ENCODE measurements around the gene CFAP73. TPM values are rescaled to one million over a fixed set of nuclear protein-coding genes. Genes with fewer than 3 reads are reported as not detected.
A peak's percentile ranks its signal among the peaks of the same experiment; 100 is the strongest.
"Not testable (repeated sequence)": the region's sequence is repeated elsewhere in the genome, so short reads cannot be mapped to it uniquely, and the experiment has no call there.

Gene CFAP73
- total RNA-seq, 1 donor from 2014 or later: not detected

- H3K4me2 ChIP-seq: no peak overlapping the region
- Mint-ChIP-seq H3K4me3 (no peak overlapping the region), H3K27ac (no peak overlapping the region), H3K9me3 (no peaks in the 10 kb centered on the region), H3K36me3 (no peaks in the 10 kb centered on the region), H3K27me3 (ENCODE audit: insufficient read depth, low read depth) (peaks cover 16% of the 10 kb centered on the region), H3K4me1 (peaks cover 13% of the 10 kb centered on the region)
- H3F3A ChIP-seq (ENCODE audit: low read depth): peaks cover 9% of the 10 kb centered on the region
- peaks cover 15% of the 10 kb centered on the region for H3K4me1 ChIP-seq
- peaks cover 36% of the 10 kb centered on the region for H3K27me3 ChIP-seq
- H2AFZ ChIP-seq (replicated peaks): no peak overlapping the region
- H3K27ac ChIP-seq: no peak overlapping the region
- H3K9me3 ChIP-seq (ENCODE audit: low read depth): no peaks in the 10 kb centered on the region
- H4K20me1 ChIP-seq (ENCODE audit: low read depth): no peaks in the 10 kb centered on the region
- H3K4me3 ChIP-seq: no peak overlapping the region
- TF ChIP-seq EZH2 (IDR thresholded peaks at IDR 0.05) (no peak), CTCF (IDR thresholded peaks at IDR 0.05) (no peak), EZH2phosphoT487 (IDR thresholded peaks at IDR 0.05) (no peak)
- H3K36me3 ChIP-seq: no peaks in the 10 kb centered on the region
- DNase-seq (ENCODE audit: low spot score): no peak
- no peak overlapping the region for H3K9ac ChIP-seq
- no peaks in the 10 kb centered on the region for H3K79me2 ChIP-seq (ENCODE audit: low read depth)
Measured at GRCh38 chr12:113137861-113138783, 11.4 kb upstream of the CFAP73 start.

- Mint-ChIP-seq H3K27ac (peak overlapping the region; percentile 50), H3K27me3 (ENCODE audit: insufficient read depth, low read depth) (peaks cover 15% of the 10 kb centered on the region)
- no peak overlapping the region for H2AFZ ChIP-seq (replicated peaks)
Measured at GRCh38 chr12:113138826-113139225, 10.7 kb upstream of the CFAP73 start.

GRCh38 chr12:113140706-113141105 lies 8.8 kb upstream of the CFAP73 start:
- Mint-ChIP-seq H3K4me3 (no peak overlapping the region), H3K27me3 (ENCODE audit: insufficient read depth, low read depth) (peaks cover 11% of the 10 kb centered on the region), H3K4me1 (peaks cover 21% of the 10 kb centered on the region), H3K36me3 (no peaks in the 10 kb centered on the region), H3K9me3 (no peaks in the 10 kb centered on the region), H3K27ac (peak overlapping the region; percentile 43)
- Histone ChIP-seq H3K4me1 (peaks cover 6% of the 10 kb centered on the region), H3K27me3 (peaks cover 13% of the 10 kb centered on the region), H4K20me1 (ENCODE audit: low read depth) (no peaks in the 10 kb centered on the region), H3K9me3 (ENCODE audit: low read depth) (no peaks in the 10 kb centered on the region), H2AFZ (replicated peaks) (no peak overlapping the region), H3K4me3 (no peak overlapping the region), H3F3A (ENCODE audit: low read depth) (peaks cover 9% of the 10 kb centered on the region), H3K36me3 (no peaks in the 10 kb centered on the region), H3K9ac (no peak overlapping the region), H3K27ac (no peak overlapping the region), H3K79me2 (ENCODE audit: low read depth) (no peaks in the 10 kb centered on the region), H3K4me2 (no peak overlapping the region)
- TF ChIP-seq EZH2 (IDR thresholded peaks at IDR 0.05) (no peak), EZH2phosphoT487 (IDR thresholded peaks at IDR 0.05) (no peak), CTCF (IDR thresholded peaks at IDR 0.05) (no peak)
- no peak for DNase-seq (ENCODE audit: low spot score)

More at GRCh38 chr12:113138826-113139225, 10.7 kb upstream of the CFAP73 start:
- Histone ChIP-seq H3K4me3 (no peak overlapping the region), H3K4me2 (no peak overlapping the region), H3K9ac (no peak overlapping the region), H3K27me3 (peaks cover 32% of the 10 kb centered on the region), H3K36me3 (no peaks in the 10 kb centered on the region), H3K4me1 (peaks cover 15% of the 10 kb centered on the region), H3K27ac (no peak overlapping the region), H3F3A (ENCODE audit: low read depth) (peaks cover 9% of the 10 kb centered on the region), H4K20me1 (ENCODE audit: low read depth) (no peaks in the 10 kb centered on the region), H3K9me3 (ENCODE audit: low read depth) (no peaks in the 10 kb centered on the region), H3K79me2 (ENCODE audit: low read depth) (no peaks in the 10 kb centered on the region)
- Mint-ChIP-seq H3K4me3 (no peak overlapping the region), H3K36me3 (no peaks in the 10 kb centered on the region), H3K4me1 (peaks cover 15% of the 10 kb centered on the region), H3K9me3 (no peaks in the 10 kb centered on the region)
- DNase-seq (ENCODE audit: low spot score): no peak
- TF ChIP-seq EZH2phosphoT487 (IDR thresholded peaks at IDR 0.05): no peak
- no peak for TF ChIP-seq EZH2 (IDR thresholded peaks at IDR 0.05)
- TF ChIP-seq CTCF (IDR thresholded peaks at IDR 0.05): no peak

- H3K4me2 ChIP-seq; H3K4me3 ChIP-seq; H3K36me3 Mint-ChIP-seq; H3K79me2 ChIP-seq (ENCODE audit: low read depth); H4K20me1 ChIP-seq (ENCODE audit: low read depth); H3K4me3 Mint-ChIP-seq; H3K9me3 ChIP-seq (ENCODE audit: low read depth); DNase-seq (ENCODE audit: low spot score); H3K27me3 ChIP-seq; H3K9ac ChIP-seq; H3K9me3 Mint-ChIP-seq; H2AFZ ChIP-seq (replicated peaks); H3K27me3 Mint-ChIP-seq (ENCODE audit: insufficient read depth, low read depth); H3K4me1 ChIP-seq; H3K27ac ChIP-seq; H3F3A ChIP-seq (ENCODE audit: low read depth); H3K36me3 ChIP-seq: not testable (repeated sequence)
- Mint-ChIP-seq H3K27ac (peak overlapping the region; percentile 54), H3K4me1 (peaks cover 20% of the 10 kb centered on the region)
Measured at GRCh38 chr12:113141716-113142115, 7.8 kb upstream of the CFAP73 start.
